Activated B cell treated with CpG ODN at 0.5 μM for 24 hours (primary cell): ENCODE results near the gene EP400. TPM values are rescaled to one million over a fixed set of nuclear protein-coding genes. Genes with fewer than 3 reads are reported as not detected.

ENCODE experiments used
- ATAC-seq: fragments of 200-7000 bp; cut with Tn5 transposase; one replicate; pipeline ENCODE4 v1.10.0; 2021; ENCODE audit warnings: low read depth, mild to moderate bottlenecking, moderate library complexity
- CTCF ChIA-PET: fragments of 350-600 bp; sonication (Branson Sonifier 250); formaldehyde crosslinking; loops from one replicate; lab custom pipeline; 2021; ENCODE audit warnings: antibody characterized with exemption; lab: Charles Lee
- POLR2A ChIA-PET: fragments of 350-600 bp; sonication (Branson Sonifier 250); formaldehyde crosslinking; loops from one replicate; lab custom pipeline; 2021; ENCODE audit warnings: antibody characterized with exemption; lab: Charles Lee
- DNase-seq: peaks from one replicate; pipeline ENCODE4 v3.0.0; 2022
- H3K27ac Mint-ChIP-seq: one replicate; pipeline ENCODE4 v1.8.0; 2020; ENCODE audit warnings: mixed read lengths
- H3K27me3 Mint-ChIP-seq: one replicate; pipeline ENCODE4 v1.8.0; 2021; ENCODE audit warnings: mixed read lengths
- H3K36me3 Mint-ChIP-seq: one replicate; pipeline ENCODE4 v1.8.0; 2021; ENCODE audit warnings: low read depth, mixed read lengths
- H3K4me1 Mint-ChIP-seq: one replicate; pipeline ENCODE4 v1.8.0; 2021; ENCODE audit warnings: mixed read lengths
- H3K4me3 Mint-ChIP-seq: one replicate; pipeline ENCODE4 v1.8.0; 2020; ENCODE audit warnings: mild to moderate bottlenecking, mixed read lengths
- H3K9me3 Mint-ChIP-seq: one replicate; pipeline ENCODE4 v1.8.0; 2020; ENCODE audit warnings: mixed read lengths
- CTCF ChIP-seq: fragments of 200-600 bp; IDR thresholded peaks from one replicate; pipeline ENCODE4 v1.8.0; 2022; ENCODE audit warnings: antibody characterized with exemption, mild to moderate bottlenecking
- intact Hi-C: fragments of 100-400 bp; cut with micrococcal nuclease; formaldehyde crosslinking; loops from one replicate; pipeline ENCODE4 v1.15.1; 2024
- total RNA-seq: library from RNA; stranded (reverse); gene quantifications from 2 replicates; pipeline ENCODE4 v1.2.3, GENCODE V29; 2022

The EP400 gene
- total RNA-seq, 1 donor from 2014 or later: 65.6 TPM

DNA sequence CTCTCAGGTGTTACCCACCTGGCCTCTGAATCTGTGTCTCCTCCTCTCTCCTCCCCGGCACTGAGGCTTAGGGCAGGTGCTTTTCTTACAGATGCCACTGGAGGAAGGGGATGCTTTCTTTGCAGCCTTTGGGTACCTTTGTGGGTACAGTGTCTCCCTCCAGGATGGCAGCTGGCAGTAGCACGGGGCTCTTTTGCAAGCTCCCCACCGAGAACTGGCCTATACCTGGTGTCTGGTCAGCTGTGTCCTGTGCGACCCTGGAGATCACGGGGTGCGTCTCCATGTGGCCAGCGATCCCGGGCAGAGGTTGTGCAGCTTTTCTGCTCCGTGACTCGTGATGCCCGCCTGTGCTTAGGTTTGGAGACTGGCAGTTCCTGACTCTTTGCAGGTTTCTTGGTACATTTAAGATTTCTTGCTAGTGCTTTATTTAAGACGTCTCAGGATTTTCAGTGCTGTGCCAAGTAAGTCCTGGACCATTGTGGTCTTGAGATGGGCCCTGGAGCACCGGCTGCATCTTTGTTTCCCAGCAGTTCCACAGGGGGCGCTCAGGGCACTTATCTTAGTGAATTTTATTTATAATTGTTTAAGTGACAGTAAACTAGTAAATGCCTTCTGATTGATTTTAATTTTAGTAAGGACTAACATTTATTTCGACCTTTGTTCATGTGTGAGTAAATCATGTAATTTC, 125.4 kb downstream of the EP400 start:
- no peak overlapping the region for H3K4me3 Mint-ChIP-seq
- no peaks in the 10 kb centered on the region for H3K27me3 Mint-ChIP-seq
- H3K27ac Mint-ChIP-seq: peak overlapping the region; percentile 18
- CTCF ChIA-PET: no interaction called here
- TF ChIP-seq CTCF: no peak
- H3K4me1 Mint-ChIP-seq: peaks cover 45% of the 10 kb centered on the region
- intact Hi-C loops: loop anchor here (10.0 kb wide), 2 partner anchors 150 to 370 kb away; partner anchors contain the start of gene PUS1
- H3K9me3 Mint-ChIP-seq: no peaks in the 10 kb centered on the region
- no peak for ATAC-seq
- H3K36me3 Mint-ChIP-seq: peaks cover 56% of the 10 kb centered on the region
- no peak for DNase-seq
- POLR2A ChIA-PET: no interaction called here

GRCh38 chr12:132075714-132076553, 126.2 kb downstream of the EP400 start:
- no peaks in the 10 kb centered on the region for H3K27me3 Mint-ChIP-seq
- intact Hi-C loops: loop anchor here (10.0 kb wide), 2 partner anchors 151 to 369 kb away; partner anchors contain the start of gene PUS1
- H3K4me3 Mint-ChIP-seq: no peak overlapping the region
- ATAC-seq: no peak
- H3K9me3 Mint-ChIP-seq: no peaks in the 10 kb centered on the region
- no peak for DNase-seq
- peaks cover 59% of the 10 kb centered on the region for H3K36me3 Mint-ChIP-seq
- ChIA-PET POLR2A (no interaction called here), CTCF (no interaction called here)
- peaks cover 38% of the 10 kb centered on the region for H3K4me1 Mint-ChIP-seq
- TF ChIP-seq CTCF: no peak
- H3K27ac Mint-ChIP-seq: peak overlapping the region; percentile 18

- no peak for DNase-seq
- intact Hi-C loops: loop anchor here (10.0 kb wide), 2 partner anchors 152 to 368 kb away; partner anchors contain the start of gene PUS1
- no peaks in the 10 kb centered on the region for H3K9me3 Mint-ChIP-seq
- H3K4me3 Mint-ChIP-seq: no peak overlapping the region
- no peaks in the 10 kb centered on the region for H3K27me3 Mint-ChIP-seq
- H3K36me3 Mint-ChIP-seq: peaks cover 62% of the 10 kb centered on the region
- POLR2A ChIA-PET: no interaction called here
- ATAC-seq: no peak
- TF ChIP-seq CTCF: no peak
- no peak overlapping the region for H3K27ac Mint-ChIP-seq
- CTCF ChIA-PET: no interaction called here
- H3K4me1 Mint-ChIP-seq: peaks cover 30% of the 10 kb centered on the region
Measured at GRCh38 chr12:132076711-132077110, 127.0 kb downstream of the EP400 start.

- Mint-ChIP-seq H3K36me3 (peaks cover 62% of the 10 kb centered on the region), H3K4me1 (peaks cover 22% of the 10 kb centered on the region), H3K4me3 (no peak overlapping the region), H3K27me3 (no peaks in the 10 kb centered on the region), H3K27ac (no peak overlapping the region), H3K9me3 (no peaks in the 10 kb centered on the region)
- intact Hi-C loops: loop anchor here (10.0 kb wide), 2 partner anchors 153 to 367 kb away; partner anchors contain the start of gene PUS1
- POLR2A ChIA-PET: no interaction called here
- no peak for TF ChIP-seq CTCF
- CTCF ChIA-PET: no interaction called here
- DNase-seq: no peak
- ATAC-seq: no peak
Measured at GRCh38 chr12:132077322-132078100, 127.8 kb downstream of the EP400 start.
